GM12872 (cell line): ENCODE results near the gene HES7.

Experiments used
- CTCF ChIP-seq: IDR thresholded peaks from 3 replicates; pipeline ENCODE4 v1.5.1; 2011; ENCODE audit warnings: low read depth, mild to moderate bottlenecking, low read length, moderate library complexity; ENCODE audit not compliant: insufficient read depth

Gene HES7

GRCh38 chr17:8144401-8145231, 20.7 kb upstream of the HES7 start:
- TF ChIP-seq CTCF, result no peak

GRCh38 chr17:8143581-8144400, 19.9 kb upstream of the HES7 start:
- TF ChIP-seq CTCF, result no peak

- TF ChIP-seq CTCF, result no peak
Observed at GRCh38 chr17:8142887-8143580, 19.1 kb upstream of the HES7 start.

- TF ChIP-seq CTCF, result no peak
Observed at GRCh38 chr17:8142158-8142886, 18.4 kb upstream of the HES7 start.

GRCh38 chr17:8141741-8142140, 17.8 kb upstream of the HES7 start:
- no peak for TF ChIP-seq CTCF

- no peak for TF ChIP-seq CTCF
Observed at GRCh38 chr17:8141045-8141444, 17.1 kb upstream of the HES7 start.
